ENCODE data around the gene PYM1.
A peak's percentile ranks its signal among the peaks of the same experiment; 100 is the strongest.

PYM1 gene

GRCh38 chr12:55927588-55928502 lies at the start of gene PYM1:
Gene PYM1 (minus strand): TSS chr12:55927894. CDS start chr12:55927761, 133 bp downstream.
- peak; percentile 70 for DNase-seq

GRCh38 chr12:55974308-55974730 lies 46.6 kb upstream of the PYM1 start:
- no peak for DNase-seq

DNA sequence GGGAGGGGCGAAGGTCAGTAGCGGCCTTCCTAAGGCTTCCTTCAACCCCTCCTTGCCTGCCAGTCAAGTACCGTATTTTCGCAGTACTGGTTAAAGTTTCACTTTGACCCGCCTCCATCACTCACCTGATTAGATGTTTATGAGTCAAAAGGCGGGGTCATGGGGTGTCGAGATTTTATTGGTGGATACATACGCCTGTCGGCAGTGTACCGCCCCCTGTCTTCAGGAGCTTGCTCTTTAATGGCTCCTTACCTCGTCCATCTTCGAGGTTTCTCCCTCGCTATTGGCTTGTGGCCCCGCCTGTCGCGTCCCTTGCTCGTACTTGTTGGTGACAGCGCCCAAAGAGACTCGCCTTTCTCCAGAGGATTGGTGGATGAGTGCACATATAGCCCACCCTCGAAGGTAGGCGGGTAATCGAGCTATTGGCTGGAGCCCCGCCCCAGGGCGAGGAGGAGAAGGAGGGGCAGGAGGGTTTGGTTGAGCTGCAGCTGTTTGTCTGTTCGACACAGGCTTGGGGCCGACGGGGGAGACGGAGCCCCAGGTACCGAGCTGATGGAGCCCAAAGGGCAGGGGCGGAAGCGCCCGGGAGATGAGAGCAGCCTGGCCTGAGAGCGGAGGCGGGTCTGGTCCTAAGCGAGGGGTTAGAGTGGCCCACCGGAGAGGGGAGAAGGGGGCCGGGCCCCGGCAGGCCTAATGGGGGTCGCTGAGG lies 46.1 kb upstream of the PYM1 start, which contains the start of gene RAB5B:
RAB5B (plus strand) TSS at position 480 of the 709 bp plus-strand sequence. CDS start 12,883 bp downstream, outside the sequence.
- peak; percentile 98 for DNase-seq

GRCh38 chr12:55972911-55973598 lies 45.4 kb upstream of the PYM1 start:
- no peak for DNase-seq

GRCh38 chr12:55972456-55972855 lies 44.8 kb upstream of the PYM1 start:
- no peak for DNase-seq

GRCh38 chr12:55972042-55972441 lies 44.3 kb upstream of the PYM1 start:
- DNase-seq, result no peak

GRCh38 chr12:55970775-55971174 lies 43.1 kb upstream of the PYM1 start:
- DNase-seq, result no peak

GRCh38 chr12:55969356-55969755 lies 41.7 kb upstream of the PYM1 start:
- DNase-seq, result no peak

DNA sequence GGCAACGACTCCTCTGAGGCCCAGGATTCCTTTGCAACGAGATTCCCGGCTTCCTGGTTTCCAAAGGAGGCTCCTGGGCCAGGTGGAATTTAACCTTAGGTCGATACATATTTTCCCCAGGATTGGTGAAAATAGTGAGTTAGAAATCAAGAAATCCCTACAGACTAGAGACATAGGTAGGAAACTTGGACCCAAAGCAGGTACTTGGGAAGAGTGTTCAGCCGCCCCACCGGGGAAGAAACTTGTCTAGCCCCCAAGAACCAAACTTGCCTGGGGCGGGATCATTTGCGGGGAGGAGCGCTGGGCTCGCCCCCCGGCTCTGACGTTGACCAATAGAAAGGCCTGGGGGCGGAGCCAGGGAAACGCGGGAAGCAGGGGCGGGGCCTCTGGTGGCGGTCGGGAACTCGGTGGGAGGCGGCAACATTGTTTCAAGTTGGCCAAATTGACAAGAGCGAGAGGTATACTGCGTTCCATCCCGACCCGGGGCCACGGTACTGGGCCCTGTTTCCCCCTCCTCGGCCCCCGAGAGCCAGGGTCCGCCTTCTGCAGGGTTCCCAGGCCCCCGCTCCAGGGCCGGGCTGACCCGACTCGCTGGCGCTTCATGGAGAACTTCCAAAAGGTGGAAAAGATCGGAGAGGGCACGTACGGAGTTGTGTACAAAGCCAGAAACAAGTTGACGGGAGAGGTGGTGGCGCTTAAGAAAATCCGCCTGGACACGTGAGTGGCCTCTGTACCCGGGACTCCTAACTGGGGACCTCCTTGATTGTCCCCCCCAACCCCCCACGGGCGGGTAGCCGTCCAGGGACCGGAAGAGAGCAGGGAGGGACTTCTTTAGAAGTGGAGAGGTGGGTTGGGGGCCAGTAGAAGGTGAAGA lies 39.0 kb upstream of the PYM1 start, which contains the start of gene CDK2:
CDK2 (plus strand) TSS at position 423 of the 874 bp plus-strand sequence; CDS start at position 602, 179 bp downstream.
- peak; percentile 78 for DNase-seq

DNA sequence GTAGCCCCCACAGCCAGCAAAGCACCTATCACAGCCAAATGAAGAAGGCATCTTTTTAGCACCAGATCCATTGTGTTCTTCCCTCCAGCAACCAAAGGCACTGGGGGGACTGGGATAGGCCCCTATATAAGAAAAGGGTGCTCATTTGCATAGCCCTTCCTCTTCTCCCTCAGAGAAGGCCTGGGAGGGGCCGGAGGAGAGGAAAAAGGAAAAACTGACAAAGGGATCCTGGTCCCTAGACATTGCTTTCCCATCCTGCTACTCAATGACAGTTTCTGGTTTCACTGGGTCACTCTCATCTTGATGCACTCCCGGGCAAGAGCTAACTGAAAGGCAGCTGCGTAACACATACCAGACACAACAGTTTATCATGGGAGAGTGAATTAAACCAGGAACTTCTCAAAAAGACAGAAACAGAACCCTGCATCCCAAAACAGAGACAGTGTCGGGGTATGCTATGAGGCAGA lies 38.3 kb upstream of the PYM1 start, which contains the start of gene PMEL:
PMEL (minus strand) TSS at position 102 of the 467 bp plus-strand sequence; CDS start at position 71, 31 bp downstream.
- no peak for DNase-seq

DNA sequence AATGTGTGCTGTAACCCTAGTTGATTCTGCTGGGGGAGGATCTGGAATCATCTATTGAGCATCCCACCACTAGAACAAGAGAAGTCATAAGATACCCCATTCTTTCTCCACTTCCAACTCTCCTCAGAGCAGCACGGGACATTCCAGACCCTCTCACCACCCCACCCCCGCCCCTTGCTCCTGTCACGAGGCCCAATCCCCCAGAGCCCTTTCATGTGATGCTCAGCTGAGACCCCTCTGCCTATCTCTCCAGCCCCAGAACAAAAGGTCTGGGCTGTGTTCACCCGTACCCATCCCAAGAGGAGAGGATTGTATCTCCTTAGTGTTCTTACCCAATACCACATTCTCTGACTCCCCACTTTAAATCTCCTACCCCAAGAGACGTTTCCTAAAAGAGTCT lies 37.5 kb upstream of the PYM1 start:
- no peak for DNase-seq

GRCh38 chr12:55963760-55964159 lies 36.1 kb upstream of the PYM1 start:
- DNase-seq, result no peak

- no peak for DNase-seq
Measured at GRCh38 chr12:55957106-55957859, 29.6 kb upstream of the PYM1 start.

DNA sequence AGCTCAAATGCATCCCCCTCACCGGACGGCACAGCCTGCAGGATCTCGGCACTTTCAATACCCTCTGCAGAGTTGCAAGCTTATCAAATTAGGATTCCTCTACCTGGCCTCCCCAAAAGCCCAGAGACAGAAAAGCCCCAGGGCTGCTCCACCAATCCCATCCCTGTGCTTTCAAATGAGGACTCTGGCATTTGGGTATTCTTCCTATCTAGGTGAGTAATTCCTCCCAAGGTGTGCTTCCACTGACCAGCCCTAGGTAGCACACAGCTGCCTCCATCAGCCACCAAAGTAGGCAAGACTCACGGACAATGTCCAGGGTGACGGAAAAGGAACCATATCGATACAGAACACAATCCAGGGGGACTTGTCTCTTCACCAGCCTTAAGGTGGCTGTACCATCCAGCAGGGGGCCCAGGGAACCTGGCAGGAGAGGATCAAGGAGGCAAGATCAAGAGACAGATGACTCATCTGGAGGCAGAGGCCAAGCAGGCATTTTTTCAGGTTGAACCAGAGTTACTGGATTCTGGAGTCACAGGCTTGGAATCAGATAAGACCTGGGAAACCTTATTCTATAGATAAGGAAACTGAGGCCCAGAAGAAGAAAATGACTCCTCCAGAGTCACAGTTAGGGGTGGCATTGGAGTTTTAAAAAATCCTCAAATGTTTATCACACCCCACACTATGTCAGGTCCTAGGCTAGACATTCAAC lies 28.3 kb upstream of the PYM1 start:
- DNase-seq, result no peak

DNA sequence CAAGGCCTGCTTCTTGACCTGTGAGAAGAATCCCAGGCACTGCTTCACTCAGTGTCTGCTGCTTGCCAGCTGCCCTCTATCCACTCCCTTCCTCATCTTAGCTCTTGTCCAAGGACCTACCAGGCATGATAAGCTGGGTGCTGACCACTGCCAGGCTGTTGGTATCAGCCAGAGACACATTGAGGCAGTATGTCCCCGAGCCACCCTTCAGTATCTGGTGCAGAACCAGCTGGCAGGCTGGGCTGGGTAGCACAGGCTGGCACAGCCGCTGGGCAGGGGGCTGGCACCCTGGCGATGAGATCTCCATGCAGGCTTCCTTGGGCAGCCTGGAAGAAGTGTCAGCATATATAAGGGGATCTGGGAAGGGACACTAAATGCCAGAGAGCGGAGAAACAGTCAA lies 27.6 kb upstream of the PYM1 start:
- DNase-seq, result no peak

DNA sequence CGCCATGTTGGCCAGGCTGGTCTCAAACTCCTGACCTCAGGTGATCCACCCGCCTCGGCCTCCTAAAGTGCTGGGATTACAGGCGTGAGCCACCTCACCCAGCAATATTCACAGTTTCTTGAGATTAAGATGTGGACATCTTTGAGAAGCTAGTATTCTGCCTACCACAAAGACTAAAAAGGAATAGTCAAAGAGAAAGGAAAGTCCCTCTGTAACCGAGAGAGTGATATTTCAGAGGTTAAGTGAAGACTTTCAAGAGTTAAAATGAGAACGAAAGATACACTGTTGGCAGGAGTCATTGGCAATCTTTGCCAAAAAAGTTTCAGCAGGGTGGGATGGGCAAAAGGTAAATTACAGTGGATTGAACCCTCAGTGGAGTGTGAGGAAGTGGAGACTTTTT lies 18.9 kb upstream of the PYM1 start:
- no peak for DNase-seq

DNA sequence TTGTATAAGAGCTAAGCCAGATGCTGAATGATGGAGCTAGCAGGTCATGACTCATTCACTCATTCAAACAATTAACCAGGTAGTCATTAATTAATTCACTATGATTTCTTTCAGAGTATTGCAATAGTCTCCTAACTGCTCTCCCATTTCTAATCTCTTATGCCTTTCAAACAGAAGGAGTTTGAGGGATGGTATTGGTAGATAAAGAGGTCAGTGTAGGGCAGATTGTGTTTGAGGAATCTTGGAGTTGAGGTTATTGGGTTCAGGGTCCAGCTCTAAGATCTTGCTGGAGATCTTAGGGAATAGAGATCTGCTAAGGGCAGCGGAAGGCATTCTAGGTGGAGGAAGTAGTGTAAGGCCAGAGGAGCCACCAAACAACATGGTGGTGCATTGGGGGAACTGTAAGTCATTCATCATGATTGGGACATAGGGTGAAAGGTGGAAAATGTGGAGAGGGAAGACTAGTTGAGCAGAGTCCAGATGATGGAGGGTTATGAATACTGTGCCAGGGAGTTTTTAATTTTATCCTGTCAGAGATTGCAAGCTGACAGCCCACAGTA lies 15.0 kb upstream of the PYM1 start:
- DNase-seq, result no peak

GRCh38 chr12:55942055-55942454 lies 14.4 kb upstream of the PYM1 start:
- no peak for DNase-seq

GRCh38 chr12:55940065-55940732 lies 12.5 kb upstream of the PYM1 start:
- peak; percentile 71 for DNase-seq
